Measurements from ENCODE around the gene RFX2.

The RFX2 gene

DNA sequence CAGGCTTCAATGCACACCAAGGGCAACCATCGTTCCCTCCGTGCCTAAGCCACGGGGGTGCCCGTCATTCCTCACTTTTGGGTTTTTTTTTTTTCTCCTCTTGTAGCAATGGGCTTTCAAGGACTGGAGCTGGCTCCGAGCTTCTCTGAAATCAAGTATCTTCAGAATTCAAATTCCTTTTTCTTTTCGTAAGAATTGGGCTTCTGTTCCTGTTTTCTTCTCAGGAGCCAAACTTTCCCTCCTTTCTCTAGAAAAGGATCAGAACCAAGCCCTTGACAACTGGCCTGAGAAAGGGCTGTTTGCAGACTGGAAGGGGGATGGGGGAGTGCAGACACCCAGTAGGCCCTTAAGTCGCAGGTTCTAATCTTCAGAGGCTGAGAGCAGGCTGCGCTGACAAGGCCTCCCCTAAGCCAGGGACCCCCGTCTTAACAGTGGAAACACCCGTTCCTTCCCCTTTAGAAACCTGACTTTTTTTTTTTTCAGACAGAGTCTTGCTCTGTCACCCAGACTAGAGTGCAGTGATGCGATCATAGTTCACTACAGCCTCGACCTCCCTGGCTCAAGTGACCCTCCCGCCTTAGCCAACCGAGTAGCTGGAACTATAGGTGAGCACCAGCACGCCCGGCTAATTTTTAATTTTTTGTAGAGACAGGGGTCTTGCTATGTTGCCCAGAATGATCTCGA is 51.6 kb downstream of the RFX2 start:
- DNase-seq (ENCODE audit: insufficient read length, low spot score) (no peak), FAIRE-seq (no peak)
- TF ChIP-seq, protein P1, sequence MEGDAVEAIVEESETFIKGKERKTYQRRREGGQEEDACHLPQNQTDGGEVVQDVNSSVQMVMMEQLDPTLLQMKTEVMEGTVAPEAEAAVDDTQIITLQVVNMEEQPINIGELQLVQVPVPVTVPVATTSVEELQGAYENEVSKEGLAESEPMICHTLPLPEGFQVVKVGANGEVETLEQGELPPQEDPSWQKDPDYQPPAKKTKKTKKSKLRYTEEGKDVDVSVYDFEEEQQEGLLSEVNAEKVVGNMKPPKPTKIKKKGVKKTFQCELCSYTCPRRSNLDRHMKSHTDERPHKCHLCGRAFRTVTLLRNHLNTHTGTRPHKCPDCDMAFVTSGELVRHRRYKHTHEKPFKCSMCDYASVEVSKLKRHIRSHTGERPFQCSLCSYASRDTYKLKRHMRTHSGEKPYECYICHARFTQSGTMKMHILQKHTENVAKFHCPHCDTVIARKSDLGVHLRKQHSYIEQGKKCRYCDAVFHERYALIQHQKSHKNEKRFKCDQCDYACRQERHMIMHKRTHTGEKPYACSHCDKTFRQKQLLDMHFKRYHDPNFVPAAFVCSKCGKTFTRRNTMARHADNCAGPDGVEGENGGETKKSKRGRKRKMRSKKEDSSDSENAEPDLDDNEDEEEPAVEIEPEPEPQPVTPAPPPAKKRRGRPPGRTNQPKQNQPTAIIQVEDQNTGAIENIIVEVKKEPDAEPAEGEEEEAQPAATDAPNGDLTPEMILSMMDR (IDR thresholded peaks at IDR 0.05; ENCODE audit: insufficient read depth, missing control alignments) = no peak

DNA sequence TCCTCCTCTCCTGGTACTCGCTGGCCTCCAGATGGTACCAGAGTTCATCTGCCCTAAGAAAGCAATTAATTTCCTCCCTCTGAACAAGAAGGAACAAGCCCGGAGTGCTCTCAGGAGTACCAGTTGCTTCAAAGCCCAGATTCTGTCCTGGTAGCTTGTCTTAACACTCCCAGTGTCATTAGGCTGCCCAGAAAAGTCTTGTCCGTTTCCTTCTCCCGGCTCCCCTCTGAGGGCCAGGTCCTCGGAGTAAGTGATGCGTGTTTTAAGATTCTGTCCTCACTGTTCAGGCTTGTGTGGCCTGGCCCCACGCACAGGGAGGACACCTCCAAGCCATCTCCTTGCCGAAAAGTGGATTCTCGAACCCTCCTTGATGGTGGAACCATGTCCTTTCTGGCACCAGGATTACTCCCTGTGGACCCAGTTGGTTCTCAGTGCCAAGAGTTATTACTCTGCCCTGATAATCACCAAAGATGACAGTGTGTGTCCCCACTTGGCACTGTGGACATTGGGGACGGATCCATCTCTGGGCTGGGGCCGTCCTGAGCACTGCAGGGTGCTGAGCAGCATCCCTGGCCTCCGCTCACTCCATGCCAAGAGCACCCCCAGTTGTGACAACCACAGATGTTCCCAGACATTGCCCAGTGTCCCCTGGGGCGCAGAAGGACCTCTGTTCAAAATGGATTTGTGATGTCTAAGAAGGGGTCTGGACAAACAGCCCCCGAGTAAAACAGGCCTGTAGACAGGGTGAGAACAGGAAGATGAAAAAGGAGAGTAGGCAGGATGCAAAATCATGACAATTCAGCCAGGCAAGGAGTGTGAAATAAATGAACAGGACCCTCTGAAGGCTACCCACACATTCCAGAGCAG is 52.4 kb downstream of the RFX2 start:
- FAIRE-seq (no peak), DNase-seq (ENCODE audit: insufficient read length, low spot score) (no peak)
- TF ChIP-seq, protein P1 (IDR thresholded peaks at IDR 0.05; ENCODE audit: insufficient read depth, missing control alignments) = no peak

DNA sequence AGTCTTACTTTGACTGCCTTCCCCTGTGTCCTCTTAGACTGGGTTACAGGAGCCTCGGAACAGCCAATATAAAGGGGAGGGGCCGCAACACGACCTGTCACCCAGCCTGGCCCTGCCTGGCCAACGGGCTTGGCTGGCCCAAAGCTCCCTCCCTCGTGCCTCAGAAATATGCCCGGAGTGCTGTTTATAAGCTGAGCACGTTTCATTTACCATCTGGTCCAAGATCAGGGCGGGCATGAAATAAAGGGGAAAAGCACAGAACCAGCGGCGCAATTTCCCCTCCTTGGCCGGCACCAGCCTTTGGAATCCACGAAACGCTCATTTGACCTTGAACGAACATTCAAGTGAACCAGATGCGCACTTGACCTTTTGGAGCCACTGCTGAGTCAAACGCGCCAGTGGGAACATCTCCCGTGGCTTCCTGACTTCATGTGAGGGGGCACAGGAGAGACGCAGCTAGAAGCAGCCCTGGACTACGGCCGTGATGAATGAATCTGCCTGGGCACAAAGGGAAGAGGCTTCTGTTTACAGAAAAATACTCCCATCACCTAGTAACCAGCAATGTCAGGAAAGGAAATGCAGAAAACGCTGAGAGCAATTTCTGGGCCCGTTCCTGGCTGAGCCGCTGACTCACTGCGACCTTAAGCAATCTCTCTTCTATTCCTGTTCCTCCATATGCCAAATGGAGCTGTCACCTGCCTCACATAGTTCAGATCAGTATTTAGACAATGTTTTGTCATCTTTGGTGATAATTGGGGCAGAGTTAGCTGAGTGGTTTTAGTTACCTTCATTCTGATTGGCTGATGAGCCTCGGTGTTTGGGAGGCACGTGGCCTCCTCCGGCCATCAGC is 53.3 kb downstream of the RFX2 start:
- no peak for FAIRE-seq
- DNase-seq (ENCODE audit: insufficient read length, low spot score) = no peak
- TF ChIP-seq, protein P1 (IDR thresholded peaks at IDR 0.05; ENCODE audit: insufficient read depth, missing control alignments) = no peak

DNA sequence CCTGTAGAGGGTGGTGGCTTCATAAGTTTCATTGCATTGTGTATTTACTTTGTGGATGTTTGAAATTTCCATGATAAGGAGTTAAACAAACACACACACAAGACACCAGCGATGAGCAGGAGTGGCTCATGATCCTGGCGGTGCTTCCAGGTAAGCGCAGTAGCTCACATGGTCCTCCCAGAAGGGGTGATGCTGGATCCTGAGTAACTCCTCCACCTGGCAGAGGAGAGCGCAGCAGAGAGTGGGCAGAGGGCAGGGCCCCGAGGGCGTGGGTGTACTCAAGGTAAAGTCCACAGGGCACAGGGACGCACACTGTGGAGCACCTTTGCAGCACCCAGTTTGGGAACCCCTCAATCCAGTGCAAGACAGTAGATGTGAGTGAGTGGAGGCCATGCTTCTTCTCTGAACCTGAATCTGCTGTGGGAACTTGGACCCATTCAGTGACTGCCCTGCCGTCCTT is 54.0 kb downstream of the RFX2 start:
- TF ChIP-seq, protein P1 (IDR thresholded peaks at IDR 0.05; ENCODE audit: insufficient read depth, missing control alignments) = no peak
- FAIRE-seq = no peak
- DNase-seq (ENCODE audit: insufficient read length, low spot score) = no peak

DNA sequence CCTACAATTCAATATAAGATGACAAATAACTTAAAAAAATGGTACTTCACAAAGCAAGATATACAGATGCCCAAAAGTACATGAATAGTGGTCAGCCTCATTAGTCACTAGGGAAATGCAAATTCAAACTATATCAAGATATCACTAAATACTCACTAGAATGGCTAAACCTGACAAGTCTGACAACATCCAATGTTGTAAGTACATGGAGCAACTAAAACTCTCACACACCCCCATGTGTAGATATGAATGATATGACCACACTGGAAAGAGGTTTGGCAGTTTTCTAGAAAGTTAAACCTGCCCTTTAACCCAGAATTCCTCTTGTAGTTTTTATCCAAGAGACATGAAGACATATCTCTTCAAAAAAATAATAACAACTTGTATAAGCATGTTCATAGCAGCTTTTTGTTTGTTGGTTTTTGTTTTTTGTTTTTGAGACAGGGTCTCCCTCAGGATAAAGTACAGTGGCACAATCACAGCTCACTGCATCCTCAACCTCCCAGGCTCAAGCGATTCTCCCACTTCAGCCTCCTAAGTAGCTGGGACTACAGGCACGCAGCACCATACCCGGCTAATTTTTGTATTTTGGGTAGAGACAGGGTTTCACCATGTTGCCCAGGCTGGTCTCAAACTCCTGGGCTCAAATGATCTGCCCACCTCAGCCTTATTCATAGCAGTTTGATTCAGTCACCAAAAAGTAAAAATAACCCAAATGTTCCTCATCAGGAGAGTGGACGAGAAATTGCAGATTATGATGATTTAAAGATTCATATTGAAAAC is 55.1 kb downstream of the RFX2 start:
- FAIRE-seq (no peak), DNase-seq (ENCODE audit: insufficient read length, low spot score) (no peak)
- TF ChIP-seq, protein P1 (IDR thresholded peaks at IDR 0.05; ENCODE audit: insufficient read depth, missing control alignments) = no peak

DNA sequence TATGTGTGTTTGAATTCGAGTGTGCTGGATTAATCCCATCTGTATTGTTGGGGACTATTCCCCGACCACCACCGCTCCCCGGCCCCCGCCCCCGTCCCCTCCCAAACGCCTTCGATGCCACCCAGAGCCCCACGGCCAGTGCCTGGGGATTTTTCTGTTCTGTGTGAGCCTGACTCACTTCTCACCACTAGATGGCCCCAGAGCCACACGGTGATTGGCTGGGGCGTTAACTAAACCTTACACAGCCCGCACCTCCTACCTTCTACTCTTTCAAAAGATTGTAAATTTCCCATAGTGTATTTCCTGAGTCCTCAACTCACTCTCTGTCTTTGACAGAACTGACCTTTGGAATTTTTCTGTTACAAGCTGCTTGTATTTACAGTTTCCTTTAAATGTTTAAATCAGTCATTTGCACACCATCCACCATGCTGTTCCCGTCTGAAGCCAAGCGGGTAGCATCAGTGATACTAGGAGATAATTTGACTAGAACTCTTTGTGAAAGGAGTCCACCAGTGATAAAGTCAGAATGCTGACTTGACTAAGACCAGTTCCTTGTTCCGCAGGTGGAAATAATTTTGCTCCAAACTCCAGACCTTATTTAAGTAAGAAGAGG is 61.4 kb downstream of the RFX2 start:
- TF ChIP-seq, protein P1 (IDR thresholded peaks at IDR 0.05; ENCODE audit: insufficient read depth, missing control alignments) = peak; percentile 92
- DNase-seq (ENCODE audit: insufficient read length, low spot score) = peak; percentile 75
- no peak for FAIRE-seq
